H1 (cell line): ENCODE measurements around the gene CEP128.

ENCODE experiments used
- EGR1 ChIP-seq: IDR thresholded peaks from 2 replicates; pipeline ENCODE4 v1.6.1; 2011; ENCODE audit warnings: low read depth, low read length, borderline replicate concordance
- KDM1A ChIP-seq: fragments of 200-600, 300-600 bp; sonication (generic); IDR thresholded peaks from 2 replicates; pipeline ENCODE4 v1.7.1; 2016; ENCODE audit warnings: mild to moderate bottlenecking, low read length, borderline replicate concordance
- RAD21 ChIP-seq, 2 experiments: IDR thresholded peaks in 1 of 2; conservative IDR thresholded peaks in 1 of 2; 2 replicates each; pipeline ENCODE4 v1.6.1; 2011; ENCODE audit warnings: low read depth in 2 of 2, low read length in 2 of 2, improper control_type of control experiment in 1 of 2, inconsistent platforms in 1 of 2, mild to moderate bottlenecking in 1 of 2, moderate library complexity in 1 of 2
- RFX5 ChIP-seq: IDR thresholded peaks from 2 replicates; pipeline ENCODE4 v1.6.1; 2011; ENCODE audit warnings: low read depth, low read length, improper control_type of control experiment, borderline replicate concordance
- TF ChIP-seq, protein P1 (sequence below), 3 experiments: IDR thresholded peaks; 1 replicate in 2 of 3; 2 replicates in 1 of 3; pipeline versions ENCODE4 v1.5.1 to v1.6.1; 2011; ENCODE audit warnings: low read length in 3 of 3, mild to moderate bottlenecking in 3 of 3, inconsistent platforms in 2 of 3, low read depth in 1 of 3, moderate library complexity in 1 of 3; ENCODE audit not compliant: insufficient read depth in 1 of 3; ENCODE audit errors: control extremely low read depth in 1 of 3

DNA sequence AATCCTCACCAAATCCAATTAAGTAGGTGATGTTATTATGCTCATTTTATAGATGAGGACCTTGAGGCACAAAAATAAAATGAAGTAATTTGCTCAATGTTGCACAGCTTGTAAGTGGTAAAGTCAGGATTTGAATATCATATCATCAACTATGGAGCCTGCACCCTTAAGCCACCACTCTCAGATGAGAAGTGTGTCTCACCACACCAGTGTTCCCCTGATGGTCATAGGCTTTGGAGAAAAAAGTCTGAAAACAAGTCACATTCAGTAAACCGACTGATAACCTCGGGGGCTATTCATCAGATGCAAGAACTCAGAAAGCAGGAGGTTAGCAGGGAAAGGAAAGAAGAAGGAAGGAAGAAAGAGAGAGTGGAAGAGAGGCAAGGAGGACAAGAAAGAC, 16.7 kb upstream of the CEP128 start:
- TF ChIP-seq, protein P1, sequence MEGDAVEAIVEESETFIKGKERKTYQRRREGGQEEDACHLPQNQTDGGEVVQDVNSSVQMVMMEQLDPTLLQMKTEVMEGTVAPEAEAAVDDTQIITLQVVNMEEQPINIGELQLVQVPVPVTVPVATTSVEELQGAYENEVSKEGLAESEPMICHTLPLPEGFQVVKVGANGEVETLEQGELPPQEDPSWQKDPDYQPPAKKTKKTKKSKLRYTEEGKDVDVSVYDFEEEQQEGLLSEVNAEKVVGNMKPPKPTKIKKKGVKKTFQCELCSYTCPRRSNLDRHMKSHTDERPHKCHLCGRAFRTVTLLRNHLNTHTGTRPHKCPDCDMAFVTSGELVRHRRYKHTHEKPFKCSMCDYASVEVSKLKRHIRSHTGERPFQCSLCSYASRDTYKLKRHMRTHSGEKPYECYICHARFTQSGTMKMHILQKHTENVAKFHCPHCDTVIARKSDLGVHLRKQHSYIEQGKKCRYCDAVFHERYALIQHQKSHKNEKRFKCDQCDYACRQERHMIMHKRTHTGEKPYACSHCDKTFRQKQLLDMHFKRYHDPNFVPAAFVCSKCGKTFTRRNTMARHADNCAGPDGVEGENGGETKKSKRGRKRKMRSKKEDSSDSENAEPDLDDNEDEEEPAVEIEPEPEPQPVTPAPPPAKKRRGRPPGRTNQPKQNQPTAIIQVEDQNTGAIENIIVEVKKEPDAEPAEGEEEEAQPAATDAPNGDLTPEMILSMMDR (IDR thresholded peaks at IDR 0.05; ENCODE audit: control extremely low read depth in 1 of 3, insufficient read depth in 1 of 3, low read depth in 1 of 3, low read length in 3 of 3): no peak
- TF ChIP-seq RAD21 (IDR thresholded peaks at IDR 0.05 in 1 of 2, conservative IDR thresholded peaks at IDR 0.05 in 1 of 2; ENCODE audit: low read depth in 2 of 2, low read length in 2 of 2) (no peak), RFX5 (no peak), KDM1A (no peak), EGR1 (no peak)
